Measurements from ENCODE around the gene NMU.

The NMU gene

GRCh38 chr4:55635741-55636655 lies at the start of gene NMU:
Gene NMU, minus strand, starts transcription at chr4:55636298. Its CDS starts 106 bp downstream, at chr4:55636192.
- peak; percentile 44; the same call in 1 of the 2 replicates for TF ChIP-seq CTCF (IDR thresholded peaks at IDR 0.05)

- no peak for TF ChIP-seq CTCF (IDR thresholded peaks at IDR 0.05)
Observed at GRCh38 chr4:55684276-55684675, 48.2 kb upstream of the NMU start.

- no peak for TF ChIP-seq CTCF (IDR thresholded peaks at IDR 0.05)
Observed at GRCh38 chr4:55682295-55682694, 46.2 kb upstream of the NMU start.

- TF ChIP-seq CTCF (IDR thresholded peaks at IDR 0.05): no peak
Observed at GRCh38 chr4:55681430-55681829, 45.3 kb upstream of the NMU start.

GRCh38 chr4:55675196-55675793 lies 39.2 kb upstream of the NMU start:
- TF ChIP-seq CTCF (IDR thresholded peaks at IDR 0.05): no peak

GRCh38 chr4:55673424-55673823 lies 37.3 kb upstream of the NMU start:
- no peak for TF ChIP-seq CTCF (IDR thresholded peaks at IDR 0.05)

GRCh38 chr4:55671667-55672066 lies 35.6 kb upstream of the NMU start:
- no peak for TF ChIP-seq CTCF (IDR thresholded peaks at IDR 0.05)
